HEK293 (cell line): ENCODE data around the gene TRAPPC10.

ENCODE experiments used
- CTCF ChIA-PET: fragments of 350-600 bp; formaldehyde crosslinking; extraction: SDS; loops from one replicate; lab custom pipeline; 2021; ENCODE audit warnings: antibody characterized with exemption; lab: Yijun Ruan, JAX
- POLR2A ChIA-PET: fragments of 300-600 bp; formaldehyde crosslinking; extraction: SDS; loops from one replicate; lab custom pipeline; 2020; ENCODE audit warnings: antibody characterized with exemption, inconsistent platforms; lab: Yijun Ruan, JAX
- H3K27ac ChIP-seq: fragments of 200-500 bp; sonication (Bioruptor generic); 2 replicates; pipeline ENCODE4 v1.5.1; 2014; ENCODE audit warnings: low read depth, low read length, control low read depth, inconsistent platforms; ENCODE audit errors: extremely low read depth
- H3K36me3 ChIP-seq, 2 experiments: fragments of 200-500 bp in 1 of 2; sonication (Bioruptor generic) in 1 of 2; 1 replicate in 1 of 2; 2 replicates in 1 of 2; pipeline ENCODE4 v1.5.1; 2014 to 2017; ENCODE audit warnings: inconsistent platforms in 2 of 2, low read length in 2 of 2; ENCODE audit not compliant: control insufficient read depth in 2 of 2, insufficient read depth in 1 of 2
- H3K4me1 ChIP-seq: fragments of 200-500 bp; sonication (Bioruptor generic); 2 replicates; pipeline ENCODE4 v1.5.1; 2014; ENCODE audit warnings: mild to moderate bottlenecking, low read length, inconsistent platforms; ENCODE audit not compliant: control insufficient read depth, insufficient read depth
- H3K4me3 ChIP-seq: 2 replicates; pipeline ENCODE4 v1.5.1; 2011; ENCODE audit warnings: low read depth, mild to moderate bottlenecking, control low read depth, low read length, moderate library complexity
- H3K9me3 ChIP-seq: fragments of 200-500 bp; sonication (Bioruptor generic); 2 replicates; pipeline ENCODE4 v1.5.1; 2014; ENCODE audit warnings: low read depth, low read length, inconsistent platforms; ENCODE audit not compliant: control insufficient read depth, insufficient read depth
- EGR2 ChIP-seq: fragments of 450-650 bp; formaldehyde crosslinking; IDR thresholded peaks from 2 replicates; pipeline ENCODE4 v1.5.1; 2016; ENCODE audit warnings: low read depth, missing biosample characterization, missing genetic modification characterization
- HOXC10 ChIP-seq: sonication (generic); formaldehyde crosslinking; IDR thresholded peaks from 2 replicates; pipeline ENCODE4 v1.8.1; 2023; ENCODE audit warnings: mild to moderate bottlenecking, missing genetic modification reagents
- HOXD13 ChIP-seq: sonication (generic); formaldehyde crosslinking; IDR thresholded peaks from 2 replicates; pipeline ENCODE4 v1.8.0; 2022; ENCODE audit warnings: missing genetic modification reagents, borderline replicate concordance
- OVOL3 ChIP-seq: fragments of 450-650 bp; formaldehyde crosslinking; IDR thresholded peaks from 2 replicates; pipeline ENCODE4 v1.5.1; 2016; ENCODE audit warnings: missing biosample characterization, missing genetic modification characterization
- PRDM4 ChIP-seq: fragments of 450-650 bp; formaldehyde crosslinking; IDR thresholded peaks from 2 replicates; pipeline ENCODE4 v1.5.1; 2017; ENCODE audit warnings: missing biosample characterization, missing genetic modification characterization
- SETDB1 ChIP-seq: IDR thresholded peaks from one replicate; pipeline ENCODE4 v1.6.1; 2017; ENCODE audit warnings: mild to moderate bottlenecking, low read length, moderate library complexity, mixed read lengths; ENCODE audit not compliant: insufficient read length
- TRIM28 ChIP-seq: IDR thresholded peaks from 2 replicates; pipeline ENCODE4 v1.6.1; 2011; ENCODE audit warnings: low read length, control low read depth, borderline replicate concordance
- ZBTB20 ChIP-seq: fragments of 450-650 bp; formaldehyde crosslinking; IDR thresholded peaks from 2 replicates; pipeline ENCODE4 v1.5.1; 2016; ENCODE audit warnings: missing biosample characterization, missing genetic modification characterization
- ZFHX2 ChIP-seq: fragments of 450-650 bp; formaldehyde crosslinking; conservative IDR thresholded peaks from 2 replicates; pipeline ENCODE4 v1.5.1; 2016; ENCODE audit warnings: missing biosample characterization, missing genetic modification characterization
- ZIC2 ChIP-seq: fragments of 450-650 bp; formaldehyde crosslinking; IDR thresholded peaks from 2 replicates; pipeline ENCODE4 v1.5.1; 2016; ENCODE audit warnings: missing biosample characterization, missing genetic modification characterization
- ZNF132 ChIP-seq: fragments of 450-650 bp; formaldehyde crosslinking; IDR thresholded peaks from 2 replicates; pipeline ENCODE4 v1.5.1; 2017; ENCODE audit warnings: missing biosample characterization, missing genetic modification characterization, borderline replicate concordance
- ZNF221 ChIP-seq: fragments of 450-650 bp; formaldehyde crosslinking; IDR thresholded peaks from 2 replicates; pipeline ENCODE4 v1.5.1; 2017; ENCODE audit warnings: missing biosample characterization, missing genetic modification characterization, borderline replicate concordance
- ZNF362 ChIP-seq: fragments of 450-650 bp; formaldehyde crosslinking; IDR thresholded peaks from 2 replicates; pipeline ENCODE4 v1.5.1; 2016; ENCODE audit warnings: missing biosample characterization, missing genetic modification characterization
- ZNF391 ChIP-seq: fragments of 450-650 bp; formaldehyde crosslinking; IDR thresholded peaks from 2 replicates; pipeline ENCODE4 v1.5.1; 2016; ENCODE audit warnings: low read depth, missing biosample characterization, missing genetic modification characterization, borderline replicate concordance
- ZNF426 ChIP-seq: fragments of 450-650 bp; formaldehyde crosslinking; IDR thresholded peaks from 2 replicates; pipeline ENCODE4 v1.5.1; 2017; ENCODE audit warnings: missing biosample characterization, missing genetic modification characterization, mild to moderate bottlenecking, inconsistent platforms, moderate library complexity
- ZNF704 ChIP-seq: fragments of 450-650 bp; formaldehyde crosslinking; IDR thresholded peaks from 2 replicates; pipeline ENCODE4 v1.5.1; 2016; ENCODE audit warnings: missing biosample characterization, missing genetic modification characterization
- ZNF776 ChIP-seq: fragments of 450-650 bp; formaldehyde crosslinking; IDR thresholded peaks from 2 replicates; pipeline ENCODE4 v1.5.0; 2017; ENCODE audit warnings: missing biosample characterization, missing genetic modification characterization, borderline replicate concordance
- ZNF785 ChIP-seq: fragments of 450-650 bp; formaldehyde crosslinking; IDR thresholded peaks from 2 replicates; pipeline ENCODE4 v1.5.1; 2016; ENCODE audit warnings: missing biosample characterization, missing genetic modification characterization

The TRAPPC10 gene

DNA sequence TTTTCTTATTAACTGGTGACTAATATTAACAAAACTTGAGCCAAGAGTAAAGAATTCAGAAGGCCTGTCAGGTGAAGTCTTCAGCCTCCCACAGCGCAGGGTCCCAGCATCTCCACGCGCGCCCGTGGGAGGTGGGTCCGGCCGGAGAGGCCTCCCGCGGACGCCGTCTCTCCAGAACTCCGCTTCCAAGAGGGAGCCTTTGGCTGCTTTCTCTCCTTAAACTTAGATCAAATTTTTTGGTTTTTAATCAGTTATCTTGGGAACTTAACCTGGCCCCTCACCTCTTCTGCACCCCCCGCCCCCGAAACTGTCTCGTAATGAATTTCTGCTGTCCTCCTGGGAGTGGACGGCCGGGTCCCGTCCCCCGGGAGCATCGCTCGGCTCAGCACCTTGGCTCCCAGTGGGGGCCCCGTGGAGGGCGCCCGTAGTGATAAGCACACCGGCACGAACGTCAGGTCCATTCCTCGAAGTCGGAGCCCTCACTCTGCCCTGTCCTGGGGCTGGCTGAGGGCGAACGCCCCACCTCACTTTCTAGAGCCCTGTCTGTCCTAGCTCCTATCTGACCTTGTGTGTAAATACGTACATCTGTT, 29.5 kb upstream of the TRAPPC10 start:
- TF ChIP-seq HOXD13 (CRISPR knock-in tag) (no peak), HOXC10 (CRISPR knock-in tag) (no peak), ZNF785 (no peak)
- no peaks in the 10 kb centered on the region for H3K4me1 ChIP-seq
- no peak overlapping the region for H3K27ac ChIP-seq
- no peaks in the 10 kb centered on the region for H3K9me3 ChIP-seq
- no peak overlapping the region for H3K4me3 ChIP-seq
- H3K36me3 ChIP-seq = peaks cover 7 to 36% of the 10 kb centered on the region in 2 experiments
- POLR2A ChIA-PET = no interaction called here
- CTCF ChIA-PET = no interaction called here

DNA sequence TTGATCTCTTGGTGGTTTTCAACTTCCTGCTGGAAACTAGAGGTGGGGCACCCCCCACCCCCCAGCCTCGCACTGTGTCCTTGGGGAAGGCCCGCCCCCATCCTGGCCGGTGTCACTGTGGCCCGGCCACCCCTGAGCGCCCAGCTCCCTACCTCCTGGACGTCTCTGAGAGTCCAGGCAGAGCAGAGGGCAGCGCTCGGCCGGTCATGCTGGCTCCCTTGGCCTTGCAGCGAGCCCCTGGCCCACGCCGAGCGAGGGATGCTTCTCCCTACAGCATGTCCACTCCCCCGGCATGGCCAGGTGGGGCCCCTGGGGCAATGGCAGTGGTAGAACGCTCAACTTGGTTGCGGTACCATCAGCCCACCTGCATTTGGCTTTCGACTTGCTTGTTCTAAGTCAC, 28.7 kb upstream of the TRAPPC10 start:
- no peaks in the 10 kb centered on the region for H3K9me3 ChIP-seq
- CTCF ChIA-PET = interaction anchor here (0.7 kb wide), 1 partner anchor 40 kb away, joined by 3 read pairs; no protein-coding TSS in a partner anchor
- TF ChIP-seq ZNF391 = no peak
- no peak for TF ChIP-seq OVOL3 (tag by site-specific recombination)
- TF ChIP-seq ZIC2 (tag by site-specific recombination) = no peak
- no peak for TF ChIP-seq ZNF426 (tag by site-specific recombination)
- TF ChIP-seq ZNF132 (tag by site-specific recombination) = no peak
- no peak for TF ChIP-seq SETDB1
- no peak for TF ChIP-seq PRDM4 (tag by site-specific recombination)
- TF ChIP-seq TRIM28 = no peak
- no peak for TF ChIP-seq ZNF362 (tag by site-specific recombination)
- no peak for TF ChIP-seq ZNF704 (tag by site-specific recombination)
- no peak for TF ChIP-seq ZBTB20 (tag by site-specific recombination)
- no peak for TF ChIP-seq ZNF776
- TF ChIP-seq, all 188 proteins: peak for 0
- Histone ChIP-seq H3K27ac (no peak overlapping the region), H3K4me1 (no peaks in the 10 kb centered on the region), H3K36me3 (peaks cover 2 to 30% of the 10 kb centered on the region in 2 experiments), H3K4me3 (no peak overlapping the region)
- POLR2A ChIA-PET = no interaction called here

GRCh38 chr21:43983860-43984420, 28.2 kb upstream of the TRAPPC10 start:
- peaks cover 0 to 26% of the 10 kb centered on the region in 2 experiments; a peak in 1 of 3 replicates for H3K36me3 ChIP-seq
- CTCF ChIA-PET = interaction anchor here (0.6 to 1.0 kb wide), 3 partner anchors 8 to 1185 kb away, joined by 3 to 4 read pairs (median 3); no protein-coding TSS in a partner anchor
- no peaks in the 10 kb centered on the region for H3K4me1 ChIP-seq
- no peak overlapping the region for H3K4me3 ChIP-seq
- no peak overlapping the region for H3K27ac ChIP-seq
- POLR2A ChIA-PET = interaction anchor here (0.7 kb wide), 1 partner anchor 1906 kb away, joined by 3 read pairs; no protein-coding TSS in a partner anchor
- H3K9me3 ChIP-seq = no peaks in the 10 kb centered on the region
- TF ChIP-seq ZNF221 (tag by site-specific recombination) (no peak), EGR2 (tag by site-specific recombination) (peak; percentile 79), ZFHX2 (peak; percentile 84)
